Measurements from ENCODE around the gene CFAP299.

DNA sequence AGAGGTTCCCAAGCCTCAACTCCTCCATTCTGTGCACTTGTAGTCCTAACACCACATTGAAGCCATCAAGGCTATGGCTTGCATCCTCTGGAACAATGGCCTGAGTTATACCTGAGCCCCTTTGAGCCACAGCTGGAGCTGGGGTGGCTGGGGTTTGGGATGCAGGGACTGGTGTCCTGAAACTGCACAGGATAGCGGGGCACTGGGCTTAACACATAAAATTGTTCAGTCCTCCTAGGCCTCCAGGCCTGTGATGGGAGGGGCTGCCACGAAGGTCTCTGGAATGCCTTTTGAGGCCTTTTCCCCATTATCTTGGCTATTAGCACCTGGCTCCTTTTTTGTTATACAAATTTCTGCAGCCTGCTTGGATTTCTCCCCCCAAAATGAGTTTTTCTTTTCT is 35.5 kb downstream of the CFAP299 start:
- TF ChIP-seq, protein P1, sequence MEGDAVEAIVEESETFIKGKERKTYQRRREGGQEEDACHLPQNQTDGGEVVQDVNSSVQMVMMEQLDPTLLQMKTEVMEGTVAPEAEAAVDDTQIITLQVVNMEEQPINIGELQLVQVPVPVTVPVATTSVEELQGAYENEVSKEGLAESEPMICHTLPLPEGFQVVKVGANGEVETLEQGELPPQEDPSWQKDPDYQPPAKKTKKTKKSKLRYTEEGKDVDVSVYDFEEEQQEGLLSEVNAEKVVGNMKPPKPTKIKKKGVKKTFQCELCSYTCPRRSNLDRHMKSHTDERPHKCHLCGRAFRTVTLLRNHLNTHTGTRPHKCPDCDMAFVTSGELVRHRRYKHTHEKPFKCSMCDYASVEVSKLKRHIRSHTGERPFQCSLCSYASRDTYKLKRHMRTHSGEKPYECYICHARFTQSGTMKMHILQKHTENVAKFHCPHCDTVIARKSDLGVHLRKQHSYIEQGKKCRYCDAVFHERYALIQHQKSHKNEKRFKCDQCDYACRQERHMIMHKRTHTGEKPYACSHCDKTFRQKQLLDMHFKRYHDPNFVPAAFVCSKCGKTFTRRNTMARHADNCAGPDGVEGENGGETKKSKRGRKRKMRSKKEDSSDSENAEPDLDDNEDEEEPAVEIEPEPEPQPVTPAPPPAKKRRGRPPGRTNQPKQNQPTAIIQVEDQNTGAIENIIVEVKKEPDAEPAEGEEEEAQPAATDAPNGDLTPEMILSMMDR (IDR thresholded peaks at IDR 0.05; ENCODE audit: insufficient read depth, low read length, poor library complexity, severe bottlenecking) = no peak
- TF ChIP-seq EZH2phosphoT487 (conservative IDR thresholded peaks at IDR 0.05; ENCODE audit: low read length) = no peak
